GM19193 (cell line): ENCODE results near the gene WDR35.

Source experiments
- POLR2A ChIP-seq: IDR thresholded peaks from 4 replicates; pipeline ENCODE4 v1.6.1; 2011; ENCODE audit not compliant: insufficient read depth, insufficient read length; ENCODE audit errors: extremely low read depth

The WDR35 gene

DNA sequence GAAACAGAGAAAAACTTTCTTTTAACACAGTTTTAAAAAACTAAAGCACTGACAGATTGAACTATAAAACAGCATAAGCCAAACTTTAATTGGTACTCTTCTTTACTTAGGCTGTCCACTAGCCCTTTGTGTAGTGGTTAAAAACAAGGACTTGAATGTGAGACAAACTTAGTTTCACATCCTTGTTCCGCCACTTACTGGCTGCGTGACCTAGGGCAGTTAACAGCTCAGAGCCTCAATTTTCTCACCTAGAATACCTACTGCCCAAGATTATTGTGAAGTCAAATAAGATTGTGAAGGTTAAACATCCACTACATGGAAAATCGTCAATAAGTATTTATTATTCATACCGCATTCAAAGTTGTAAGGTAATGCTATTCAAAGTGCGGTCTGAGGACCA, 2.0 kb downstream of the WDR35 start:
- TF ChIP-seq POLR2A, result no peak

GRCh38 chr2:19982268-19982667, 7.6 kb downstream of the WDR35 start:
- TF ChIP-seq POLR2A, result no peak

- TF ChIP-seq POLR2A, result no peak
Observed at GRCh38 chr2:19979932-19980331, 10.0 kb downstream of the WDR35 start.

DNA sequence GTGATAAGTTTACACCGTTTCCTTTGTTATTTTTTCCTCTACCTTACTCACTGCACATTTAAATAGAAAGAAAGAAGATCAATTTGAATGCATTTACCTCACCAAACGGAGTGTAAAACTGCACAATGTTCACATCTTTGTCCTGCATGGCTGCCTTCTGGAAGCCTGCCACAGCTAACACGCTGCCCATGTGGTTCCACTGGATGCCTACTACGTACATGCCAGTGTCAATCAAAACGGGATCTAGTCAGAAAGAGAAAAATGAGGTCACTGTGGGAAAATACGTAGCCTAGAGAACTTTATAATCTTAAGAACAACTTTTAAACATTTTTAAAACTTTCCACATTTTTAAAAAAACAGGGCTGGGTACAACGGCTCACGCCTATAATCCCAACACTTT, 16.4 kb downstream of the WDR35 start:
- TF ChIP-seq POLR2A, result no peak

DNA sequence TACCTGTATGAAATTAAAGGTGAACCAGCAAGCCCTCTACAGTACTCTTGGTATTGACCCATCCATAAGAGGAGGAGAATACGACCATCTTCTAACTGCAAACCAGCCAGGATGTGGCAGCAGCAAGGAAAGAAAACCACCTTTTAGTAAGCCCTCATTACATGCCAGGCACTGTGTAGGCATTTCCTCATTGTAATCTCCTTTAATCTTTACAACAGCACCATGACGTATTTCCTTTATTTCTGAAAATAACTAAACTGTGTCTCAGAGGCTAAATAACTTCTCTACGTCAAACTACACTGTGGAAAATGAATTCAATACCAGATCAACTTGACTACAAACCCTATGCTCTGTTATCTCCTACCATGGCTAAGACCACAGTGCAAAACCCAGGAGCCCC, 18.2 kb downstream of the WDR35 start:
- TF ChIP-seq POLR2A, result no peak

- TF ChIP-seq POLR2A, result no peak
Observed at GRCh38 chr2:19963386-19963785, 26.5 kb downstream of the WDR35 start.

DNA sequence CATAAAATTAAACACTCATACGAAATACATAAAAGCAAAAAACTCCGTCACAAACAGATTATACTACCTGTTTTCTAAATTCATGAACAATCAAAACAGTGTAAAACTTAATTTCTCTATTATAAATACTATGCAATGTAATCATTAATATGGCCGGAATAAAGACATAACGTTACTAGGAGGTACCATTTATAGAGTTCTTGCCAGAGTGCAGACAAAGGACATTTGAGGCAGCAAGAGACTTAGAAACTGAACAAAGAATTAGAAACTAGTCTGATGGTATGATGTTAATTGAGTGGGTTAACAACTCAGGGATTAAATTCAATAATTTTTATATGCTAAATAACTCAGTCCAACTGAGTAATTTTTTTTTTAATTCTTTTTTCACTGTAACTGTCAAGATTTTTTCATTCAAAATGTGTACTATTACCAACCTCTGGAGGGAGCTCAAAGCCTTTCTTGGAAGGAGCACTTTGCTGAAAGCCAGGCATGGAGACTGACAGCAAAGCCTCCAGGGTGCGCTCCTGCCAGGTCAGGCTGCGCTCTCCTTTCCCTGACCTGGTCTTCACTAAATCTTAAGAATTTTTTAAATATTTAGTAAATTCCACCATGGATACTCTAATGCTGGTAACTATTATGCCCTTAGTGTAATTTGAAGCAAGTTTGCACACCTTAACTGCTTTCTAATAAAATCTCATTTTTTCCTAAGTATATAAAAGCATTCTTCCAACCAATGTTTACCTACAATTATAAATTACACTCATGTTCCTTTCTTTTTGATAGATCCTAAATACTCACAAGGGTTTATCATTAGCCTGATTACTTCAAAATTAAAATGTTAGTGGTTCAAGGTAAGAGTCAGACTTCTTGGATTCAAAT, 34.1 kb downstream of the WDR35 start:
- TF ChIP-seq POLR2A, result no peak

DNA sequence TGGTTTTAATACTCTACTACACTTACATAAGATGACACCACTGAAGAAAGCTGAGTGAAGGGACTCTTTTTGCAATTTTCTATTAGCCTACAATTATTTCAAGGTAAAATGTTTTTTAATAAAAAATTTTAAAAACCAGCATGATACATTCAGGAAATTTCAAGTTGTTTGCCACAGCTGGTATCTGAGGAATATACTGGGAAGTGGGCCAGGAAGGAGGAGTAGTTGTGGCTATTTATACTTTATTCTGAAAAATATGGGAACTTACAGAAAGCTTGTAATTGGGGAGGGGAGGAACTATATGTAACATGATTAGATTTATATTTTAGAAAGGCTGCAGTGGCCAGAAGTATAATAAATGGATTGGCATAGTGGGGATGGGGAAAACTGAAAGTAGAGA, 40.8 kb downstream of the WDR35 start:
- no peak for TF ChIP-seq POLR2A

GRCh38 chr2:19947184-19947940, 42.5 kb downstream of the WDR35 start:
- no peak for TF ChIP-seq POLR2A

DNA sequence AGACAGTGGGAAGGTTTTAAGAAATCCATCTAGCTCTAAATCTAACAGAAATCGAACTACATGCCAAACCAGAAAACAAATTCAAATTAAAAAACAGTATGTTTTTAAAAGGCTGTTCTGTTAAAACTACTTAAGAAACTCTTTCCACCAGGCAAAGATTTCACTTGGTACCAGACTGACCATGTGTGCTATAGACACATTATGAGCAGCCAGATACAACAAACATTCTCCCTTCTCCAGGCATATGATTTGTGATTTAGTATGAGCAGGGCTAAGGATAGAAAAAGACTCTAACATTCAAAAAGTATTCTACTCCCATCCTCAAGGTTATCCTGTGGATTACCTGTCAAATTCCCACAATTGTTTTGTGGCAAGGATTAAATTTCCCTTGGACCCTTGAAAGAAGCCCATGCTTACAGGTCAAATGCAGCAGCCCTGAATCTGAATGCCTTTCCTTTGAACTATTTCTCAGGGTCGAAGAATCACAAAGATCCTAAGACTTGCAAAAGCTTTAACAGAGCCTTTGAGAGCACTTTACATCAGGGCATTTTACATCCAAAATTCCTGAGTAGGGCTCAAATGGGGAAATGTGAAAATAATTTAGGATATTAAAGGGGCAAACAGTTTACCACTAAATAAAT, 45.6 kb downstream of the WDR35 start:
- no peak for TF ChIP-seq POLR2A

- no peak for TF ChIP-seq POLR2A
Observed at GRCh38 chr2:19943189-19943588, 46.7 kb downstream of the WDR35 start.

DNA sequence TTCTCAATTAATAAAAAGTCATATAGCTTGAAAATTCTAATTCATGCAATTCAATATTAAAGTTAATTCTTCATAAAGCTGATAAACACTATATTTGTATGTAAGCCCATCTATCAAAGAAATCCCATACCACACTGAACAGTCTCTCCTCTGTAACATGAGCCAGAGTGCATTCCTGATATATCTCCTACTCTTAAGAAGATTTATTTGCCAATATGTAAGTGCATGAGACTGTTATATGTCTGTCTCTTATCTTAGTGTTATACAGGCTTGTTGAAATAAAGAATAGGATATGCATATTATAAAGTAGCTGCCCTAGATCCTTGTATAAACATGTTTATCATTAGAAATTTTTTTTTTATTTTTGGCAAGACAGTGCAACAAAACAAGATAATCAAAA, 47.7 kb downstream of the WDR35 start:
- TF ChIP-seq POLR2A, result no peak

- TF ChIP-seq POLR2A, result no peak
Observed at GRCh38 chr2:19937004-19937403, 52.9 kb downstream of the WDR35 start.

GRCh38 chr2:19936203-19936602, 53.7 kb downstream of the WDR35 start:
- no peak for TF ChIP-seq POLR2A

- TF ChIP-seq POLR2A, result no peak
Observed at GRCh38 chr2:19933351-19933981, 56.4 kb downstream of the WDR35 start.
